Breast epithelium (tissue), 4 donors: Measurements from ENCODE around the gene CD8A. TPM values are rescaled to one million over a fixed set of nuclear protein-coding genes. Genes with fewer than 3 reads are reported as not detected.
"Not testable (repeated sequence)": the region's sequence is repeated elsewhere in the genome, so short reads cannot be mapped to it uniquely, and the experiment has no call there.

ENCODE experiments used
- DNase-seq, 2 donors: peaks; one replicate each; pipeline ENCODE4 v3.0.0-alpha.2; 2019; ENCODE audit warnings: low spot score in 2 of 2
- H3K27ac ChIP-seq, 2 donors: fragments of 200-600 bp; sonication (generic) in 1 of 2; one replicate each; pipeline ENCODE4 v1.5.1; 2016 to 2019; ENCODE audit warnings: mild to moderate bottlenecking in 1 of 2
- H3K27me3 ChIP-seq, 2 donors: fragments of 200-600 bp; sonication (generic) in 1 of 2; one replicate each; pipeline versions ENCODE4 v1.5.1 to v1.6.0; 2017 to 2019; ENCODE audit warnings: control low read depth in 1 of 2, mild to moderate bottlenecking in 1 of 2
- H3K36me3 ChIP-seq: fragments of 200-600 bp; one replicate; pipeline ENCODE4 v1.5.1; 2019
- H3K4me1 ChIP-seq, 2 donors: fragments of 200-600 bp; sonication (generic); one replicate each; pipeline ENCODE4 v1.5.1; 2016 to 2019; ENCODE audit warnings: control low read depth in 1 of 2
- H3K4me3 ChIP-seq, 3 donors: fragments of 200-600 bp; sonication (generic); 1 replicate in 2 of 3; 2 replicates in 1 of 3; pipeline ENCODE4 v1.5.1; 2016 to 2019; ENCODE audit warnings: mild to moderate bottlenecking in 3 of 3, moderate library complexity in 2 of 3
- H3K9me3 ChIP-seq, 2 donors: fragments of 200-600 bp; sonication (generic) in 1 of 2; one replicate each; pipeline ENCODE4 v1.5.1; 2016 to 2019; ENCODE audit warnings: control low read depth in 1 of 2
- intact Hi-C: fragments of 100-400 bp; cut with DNase I; formaldehyde crosslinking; loops from one replicate; pipeline ENCODE4 v1.15.1; 2023; ENCODE audit warnings: low total_unique reads
- total RNA-seq, 3 donors: library from RNA; depleted of rRNA; stranded (reverse); fragments of >200 nt; gene quantifications; one replicate each; pipeline ENCODE4 v1.1.0, GENCODE V29; 2016

CD8A gene
- total RNA-seq, 3 donors from 2014 or later, result 0.96 to 3.2 (median 2.0) TPM

DNA sequence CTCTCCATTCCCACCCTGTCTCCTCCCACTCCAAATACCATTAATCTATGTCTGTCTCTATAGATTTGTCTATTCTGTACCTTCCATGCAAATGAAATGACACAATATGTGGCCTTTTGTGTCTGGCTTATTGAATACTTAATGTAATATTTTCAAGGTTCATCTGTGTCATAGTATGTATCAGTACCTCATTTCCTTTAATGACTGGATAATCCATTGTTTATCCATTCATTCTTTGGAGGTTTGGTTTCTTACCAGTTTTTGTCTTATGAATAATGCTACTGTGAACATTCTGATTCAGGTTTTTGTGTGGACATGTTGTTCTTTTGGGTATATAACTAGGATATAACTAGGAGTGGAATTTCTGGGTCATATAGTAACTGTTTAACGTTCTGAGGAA, 55.8 kb downstream of the CD8A start:
- H3K27ac ChIP-seq, H3K9me3 ChIP-seq, H3K36me3 ChIP-seq, intact Hi-C loops, H3K27me3 ChIP-seq, H3K4me1 ChIP-seq, H3K4me3 ChIP-seq, DNase-seq: not testable (repeated sequence)

Other genes with a start within 250 kb of the CD8A start
- 100 to 1,000 TPM in 1 of 3 donors, 10 to 100 TPM in 2; 77.7 to 202 (median 97.3) TPM for gene CHMP3, start 227.5 kb downstream of the CD8A start, total RNA-seq
- gene RNF103, start 167.0 kb downstream of the CD8A start, total RNA-seq, result 10 to 100 TPM; 35.4 to 60.3 (median 37.4) TPM
- gene RMND5A, start 70.6 kb downstream of the CD8A start, total RNA-seq, result 10 to 100 TPM; 41.6 to 61.6 (median 44.3) TPM
- gene CD8B, start 71.0 kb upstream of the CD8A start, total RNA-seq, result 1 to 10 TPM in 2 of 3 donors, under 1 TPM in 1; 0.64 to 3.6 (median 3.5) TPM
- 1 to 10 TPM; 1.3 to 4.9 (median 1.9) TPM for gene RGPD1, start 151.2 kb upstream of the CD8A start, total RNA-seq
- gene PLGLB1, start 230.9 kb upstream of the CD8A start, total RNA-seq, result 1 to 10 TPM in 2 of 3 donors, not detected in 1; 6.0 to 8.8 TPM